ENCODE results near the gene SLC6A7. TPM values are rescaled to one million over a fixed set of nuclear protein-coding genes. Genes with fewer than 3 reads are reported as not detected.

The SLC6A7 gene
- total RNA-seq, 1 experiment from 2014 or later = not detected

GRCh38 chr5:150255659-150256409, 66.0 kb downstream of the SLC6A7 start:
- Mint-ChIP-seq H3K4me3 (ENCODE audit: low read depth, unreplicated experiment) (no peak overlapping the region), H3K27ac (ENCODE audit: unreplicated experiment) (no peak overlapping the region), H3K4me1 (ENCODE audit: low read depth, unreplicated experiment) (no peaks in the 10 kb centered on the region), H3K36me3 (ENCODE audit: insufficient read depth, unreplicated experiment) (no peaks in the 10 kb centered on the region), H3K9me3 (ENCODE audit: low read depth, unreplicated experiment) (no peaks in the 10 kb centered on the region), H3K27me3 (ENCODE audit: unreplicated experiment) (peaks cover 43% of the 10 kb centered on the region)
- CTCF ChIA-PET = interaction anchor here (0.9 to 1.4 kb wide), 2 partner anchors 9 to 95 kb away, joined by 3 to 4 read pairs; no protein-coding TSS in a partner anchor
- DNase-seq = no peak
- no TSS peak for BruUV-seq (replicated peaks)
- intact Hi-C loops (cut with micrococcal nuclease; ENCODE audit: unreplicated experiment) = no loop called here
- TF ChIP-seq, protein P1, sequence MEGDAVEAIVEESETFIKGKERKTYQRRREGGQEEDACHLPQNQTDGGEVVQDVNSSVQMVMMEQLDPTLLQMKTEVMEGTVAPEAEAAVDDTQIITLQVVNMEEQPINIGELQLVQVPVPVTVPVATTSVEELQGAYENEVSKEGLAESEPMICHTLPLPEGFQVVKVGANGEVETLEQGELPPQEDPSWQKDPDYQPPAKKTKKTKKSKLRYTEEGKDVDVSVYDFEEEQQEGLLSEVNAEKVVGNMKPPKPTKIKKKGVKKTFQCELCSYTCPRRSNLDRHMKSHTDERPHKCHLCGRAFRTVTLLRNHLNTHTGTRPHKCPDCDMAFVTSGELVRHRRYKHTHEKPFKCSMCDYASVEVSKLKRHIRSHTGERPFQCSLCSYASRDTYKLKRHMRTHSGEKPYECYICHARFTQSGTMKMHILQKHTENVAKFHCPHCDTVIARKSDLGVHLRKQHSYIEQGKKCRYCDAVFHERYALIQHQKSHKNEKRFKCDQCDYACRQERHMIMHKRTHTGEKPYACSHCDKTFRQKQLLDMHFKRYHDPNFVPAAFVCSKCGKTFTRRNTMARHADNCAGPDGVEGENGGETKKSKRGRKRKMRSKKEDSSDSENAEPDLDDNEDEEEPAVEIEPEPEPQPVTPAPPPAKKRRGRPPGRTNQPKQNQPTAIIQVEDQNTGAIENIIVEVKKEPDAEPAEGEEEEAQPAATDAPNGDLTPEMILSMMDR (IDR thresholded peaks at IDR 0.05; ENCODE audit: unreplicated experiment) = no peak

GRCh38 chr5:150256410-150257064, 66.7 kb downstream of the SLC6A7 start:
- Mint-ChIP-seq H3K9me3 (ENCODE audit: low read depth, unreplicated experiment) (no peaks in the 10 kb centered on the region), H3K4me1 (ENCODE audit: low read depth, unreplicated experiment) (no peaks in the 10 kb centered on the region), H3K27me3 (ENCODE audit: unreplicated experiment) (peaks cover 36% of the 10 kb centered on the region), H3K36me3 (ENCODE audit: insufficient read depth, unreplicated experiment) (no peaks in the 10 kb centered on the region), H3K27ac (ENCODE audit: unreplicated experiment) (no peak overlapping the region), H3K4me3 (ENCODE audit: low read depth, unreplicated experiment) (no peak overlapping the region)
- no TSS peak for BruUV-seq (replicated peaks)
- TF ChIP-seq, protein P1 (IDR thresholded peaks at IDR 0.05; ENCODE audit: unreplicated experiment) = no peak
- intact Hi-C loops (cut with micrococcal nuclease; ENCODE audit: unreplicated experiment) = no loop called here
- DNase-seq = no peak
- CTCF ChIA-PET = interaction anchor here (0.9 to 1.4 kb wide), 2 partner anchors 8 to 94 kb away, joined by 3 to 4 read pairs; no protein-coding TSS in a partner anchor

GRCh38 chr5:150257424-150257823, 67.6 kb downstream of the SLC6A7 start:
- CTCF ChIA-PET = no interaction called here
- H3K4me3 Mint-ChIP-seq (ENCODE audit: low read depth, unreplicated experiment) = no peak overlapping the region
- no TSS peak for BruUV-seq (replicated peaks)
- H3K36me3 Mint-ChIP-seq (ENCODE audit: insufficient read depth, unreplicated experiment) = no peaks in the 10 kb centered on the region
- TF ChIP-seq, protein P1 (IDR thresholded peaks at IDR 0.05; ENCODE audit: unreplicated experiment) = no peak
- no peaks in the 10 kb centered on the region for H3K4me1 Mint-ChIP-seq (ENCODE audit: low read depth, unreplicated experiment)
- intact Hi-C loops (cut with micrococcal nuclease; ENCODE audit: unreplicated experiment) = no loop called here
- no peak for DNase-seq
- no peaks in the 10 kb centered on the region for H3K9me3 Mint-ChIP-seq (ENCODE audit: low read depth, unreplicated experiment)
- H3K27ac Mint-ChIP-seq (ENCODE audit: unreplicated experiment) = no peak overlapping the region
- H3K27me3 Mint-ChIP-seq (ENCODE audit: unreplicated experiment) = peaks cover 27% of the 10 kb centered on the region

- peaks cover 3% of the 10 kb centered on the region for H3K4me1 Mint-ChIP-seq (ENCODE audit: low read depth, unreplicated experiment)
- CTCF ChIA-PET = no interaction called here
- no peak overlapping the region for H3K4me3 Mint-ChIP-seq (ENCODE audit: low read depth, unreplicated experiment)
- H3K27ac Mint-ChIP-seq (ENCODE audit: unreplicated experiment) = no peak overlapping the region
- BruUV-seq (replicated peaks) = no TSS peak
- intact Hi-C loops (cut with micrococcal nuclease; ENCODE audit: unreplicated experiment) = no loop called here
- H3K36me3 Mint-ChIP-seq (ENCODE audit: insufficient read depth, unreplicated experiment) = no peaks in the 10 kb centered on the region
- no peaks in the 10 kb centered on the region for H3K9me3 Mint-ChIP-seq (ENCODE audit: low read depth, unreplicated experiment)
- H3K27me3 Mint-ChIP-seq (ENCODE audit: unreplicated experiment) = peaks cover 25% of the 10 kb centered on the region
- TF ChIP-seq, protein P1 (IDR thresholded peaks at IDR 0.05; ENCODE audit: unreplicated experiment) = no peak
- DNase-seq = no peak
These were observed 68.3 kb downstream of the SLC6A7 start for GRCh38 chr5:150258130-150258529.

Other genes with a start within 250 kb of the SLC6A7 start
- not detected in 2 replicates for gene PDE6A, start 245.3 kb upstream of the SLC6A7 start, total RNA-seq (2022)
- 17.3 and 34.6 TPM in 2 replicates for gene SLC26A2, start 229.3 kb upstream of the SLC6A7 start, total RNA-seq (2022)
- gene TIGD6, start 189.4 kb upstream of the SLC6A7 start, total RNA-seq (2022) = 5.0 and 5.2 TPM in 2 replicates
- 55.9 and 58.2 TPM in 2 replicates for gene HMGXB3, start 189.3 kb upstream of the SLC6A7 start, total RNA-seq (2022)
- not detected in 2 replicates for gene CSF1R, start 103.5 kb upstream of the SLC6A7 start, total RNA-seq (2022)
- gene PDGFRB, start 34.2 kb upstream of the SLC6A7 start, total RNA-seq (2022) = not detected in 2 replicates
- gene CDX1, start 23.3 kb upstream of the SLC6A7 start, total RNA-seq (2022) = not detected in 2 replicates
- gene CAMK2A, start 99.7 kb downstream of the SLC6A7 start, total RNA-seq (2022) = not detected in 2 replicates
- gene ARSI, start 112.8 kb downstream of the SLC6A7 start, total RNA-seq (2022) = 0.71 and 0.93 TPM in 2 replicates
- 96.1 and 106 TPM in 2 replicates for gene TCOF1, start 167.6 kb downstream of the SLC6A7 start, total RNA-seq (2022)
- 773 and 1,091 TPM in 2 replicates for gene CD74, start 222.8 kb downstream of the SLC6A7 start, total RNA-seq (2022)